ENCODE measurements around the gene OSBPL1A. TPM values are rescaled to one million over a fixed set of nuclear protein-coding genes. Genes with fewer than 3 reads are reported as not detected.

The OSBPL1A gene
- total RNA-seq, 1 experiment from 2014 or later, result 21.5 TPM

DNA sequence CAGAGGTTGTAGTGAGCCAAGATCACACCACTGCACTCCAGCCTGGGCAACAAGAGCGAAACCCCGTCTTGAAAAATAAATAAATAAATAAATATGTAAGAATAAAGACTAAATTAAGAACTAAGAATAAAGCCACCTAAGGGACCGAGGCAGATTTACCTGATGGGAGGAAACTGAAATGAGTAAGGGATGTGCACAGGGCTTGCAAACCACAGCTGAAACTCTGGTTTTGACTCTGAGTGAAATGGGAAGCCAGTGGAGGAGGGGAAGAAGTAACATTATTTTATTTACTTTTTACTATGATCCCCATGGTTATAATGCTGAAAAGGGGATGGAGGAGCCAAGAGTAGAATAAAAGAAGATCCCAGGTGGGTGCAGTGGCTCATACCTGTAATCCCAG lies 151.5 kb downstream of the OSBPL1A start:
- DNase-seq (ENCODE audit: unreplicated experiment), result no peak
- Mint-ChIP-seq H3K27ac (ENCODE audit: low read depth, unreplicated experiment) (peak overlapping the region; percentile 72), H3K27me3 (ENCODE audit: insufficient read depth, unreplicated experiment) (no peaks in the 10 kb centered on the region), H3K9me3 (ENCODE audit: unreplicated experiment) (no peaks in the 10 kb centered on the region), H3K4me1 (ENCODE audit: insufficient read depth, unreplicated experiment) (no peaks in the 10 kb centered on the region), H3K36me3 (ENCODE audit: insufficient read depth, unreplicated experiment) (peaks cover 11% of the 10 kb centered on the region), H3K4me3 (ENCODE audit: unreplicated experiment) (no peak overlapping the region)
- ChIA-PET CTCF (no interaction called here), POLR2A (no interaction called here)
- no TSS peak for BruUV-seq (replicated peaks)
- TF ChIP-seq, protein P1, sequence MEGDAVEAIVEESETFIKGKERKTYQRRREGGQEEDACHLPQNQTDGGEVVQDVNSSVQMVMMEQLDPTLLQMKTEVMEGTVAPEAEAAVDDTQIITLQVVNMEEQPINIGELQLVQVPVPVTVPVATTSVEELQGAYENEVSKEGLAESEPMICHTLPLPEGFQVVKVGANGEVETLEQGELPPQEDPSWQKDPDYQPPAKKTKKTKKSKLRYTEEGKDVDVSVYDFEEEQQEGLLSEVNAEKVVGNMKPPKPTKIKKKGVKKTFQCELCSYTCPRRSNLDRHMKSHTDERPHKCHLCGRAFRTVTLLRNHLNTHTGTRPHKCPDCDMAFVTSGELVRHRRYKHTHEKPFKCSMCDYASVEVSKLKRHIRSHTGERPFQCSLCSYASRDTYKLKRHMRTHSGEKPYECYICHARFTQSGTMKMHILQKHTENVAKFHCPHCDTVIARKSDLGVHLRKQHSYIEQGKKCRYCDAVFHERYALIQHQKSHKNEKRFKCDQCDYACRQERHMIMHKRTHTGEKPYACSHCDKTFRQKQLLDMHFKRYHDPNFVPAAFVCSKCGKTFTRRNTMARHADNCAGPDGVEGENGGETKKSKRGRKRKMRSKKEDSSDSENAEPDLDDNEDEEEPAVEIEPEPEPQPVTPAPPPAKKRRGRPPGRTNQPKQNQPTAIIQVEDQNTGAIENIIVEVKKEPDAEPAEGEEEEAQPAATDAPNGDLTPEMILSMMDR (IDR thresholded peaks at IDR 0.05; ENCODE audit: unreplicated experiment), result no peak
- intact Hi-C loops (cut with micrococcal nuclease), result no loop called here

DNA sequence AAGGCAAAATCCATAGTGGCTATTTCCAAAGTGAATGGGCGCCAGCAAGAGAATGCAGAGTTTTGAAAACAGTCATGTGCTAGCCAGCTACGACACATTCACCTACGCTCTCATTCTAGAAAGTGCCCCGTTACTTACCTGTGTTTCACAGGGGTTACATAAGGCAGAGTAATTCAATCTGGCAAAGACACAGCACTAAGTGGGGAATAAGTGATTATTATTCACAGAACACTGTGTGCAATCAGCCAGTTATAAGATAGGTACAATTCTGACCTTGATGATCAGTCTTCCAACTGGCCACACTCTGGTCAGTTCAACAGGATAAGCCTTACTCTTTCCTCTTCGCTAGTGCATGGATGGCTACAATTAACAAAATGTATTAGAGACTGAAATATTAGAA lies 152.9 kb downstream of the OSBPL1A start:
- Mint-ChIP-seq H3K4me1 (ENCODE audit: insufficient read depth, unreplicated experiment) (no peaks in the 10 kb centered on the region), H3K27ac (ENCODE audit: low read depth, unreplicated experiment) (no peak overlapping the region), H3K9me3 (ENCODE audit: unreplicated experiment) (no peaks in the 10 kb centered on the region), H3K27me3 (ENCODE audit: insufficient read depth, unreplicated experiment) (no peaks in the 10 kb centered on the region), H3K4me3 (ENCODE audit: unreplicated experiment) (no peak overlapping the region), H3K36me3 (ENCODE audit: insufficient read depth, unreplicated experiment) (peaks cover 17% of the 10 kb centered on the region)
- ChIA-PET POLR2A (interaction anchor here (1.0 kb wide), 1 partner anchor 17 kb away, joined by 3 read pairs; no protein-coding TSS in a partner anchor), CTCF (no interaction called here)
- TF ChIP-seq, protein P1 (IDR thresholded peaks at IDR 0.05; ENCODE audit: unreplicated experiment), result no peak
- intact Hi-C loops (cut with micrococcal nuclease), result no loop called here
- no peak for DNase-seq (ENCODE audit: unreplicated experiment)
- no TSS peak for BruUV-seq (replicated peaks)

DNA sequence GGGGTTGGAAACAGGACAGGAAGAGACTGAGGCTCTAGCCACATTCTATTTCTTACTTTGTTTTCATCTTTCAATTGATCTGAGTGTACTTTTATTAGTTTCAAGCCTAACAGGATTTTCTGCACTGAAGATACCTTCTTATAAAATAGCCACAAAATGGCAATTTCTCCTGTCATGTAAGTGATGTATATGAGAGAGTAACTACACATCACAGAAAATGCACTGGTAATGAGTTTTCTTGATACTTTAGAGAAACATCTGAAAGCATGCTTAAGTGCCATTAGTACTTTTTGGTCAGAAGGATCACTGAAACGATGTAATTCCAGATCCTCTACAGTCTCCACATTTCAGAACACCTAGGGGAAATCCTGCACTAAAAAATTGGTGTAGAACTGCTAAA lies 153.9 kb downstream of the OSBPL1A start:
- CTCF ChIA-PET, result interaction anchor here (0.5 to 0.6 kb wide), 2 partner anchors 10 to 244 kb away, joined by 3 read pairs; no protein-coding TSS in a partner anchor
- no TSS peak for BruUV-seq (replicated peaks)

DNA sequence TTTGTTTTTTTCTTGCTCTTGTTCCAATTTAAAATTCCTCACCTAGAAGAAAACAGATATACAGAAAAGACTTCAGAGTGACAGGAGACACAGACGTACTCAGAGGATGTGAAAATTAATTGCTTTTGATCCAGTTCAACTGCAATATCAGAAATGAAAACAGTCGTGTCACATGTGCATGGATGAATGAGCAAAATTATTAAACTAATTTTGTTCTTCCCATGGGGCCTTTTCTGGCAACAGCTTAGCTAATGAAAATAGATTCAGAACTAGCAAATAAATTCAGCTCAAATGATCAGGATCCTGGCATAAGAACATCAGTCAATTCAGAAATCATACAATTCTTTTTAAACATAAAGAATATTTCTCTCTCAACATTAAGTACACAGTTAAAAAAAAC lies 158.3 kb downstream of the OSBPL1A start:
- no peak overlapping the region for H3K27ac Mint-ChIP-seq (ENCODE audit: low read depth, unreplicated experiment)
- DNase-seq (ENCODE audit: unreplicated experiment), result no peak
- no peaks in the 10 kb centered on the region for H3K27me3 Mint-ChIP-seq (ENCODE audit: insufficient read depth, unreplicated experiment)
- H3K4me3 Mint-ChIP-seq (ENCODE audit: unreplicated experiment), result no peak overlapping the region
- H3K36me3 Mint-ChIP-seq (ENCODE audit: insufficient read depth, unreplicated experiment), result peaks cover 18% of the 10 kb centered on the region
- TF ChIP-seq, protein P1 (IDR thresholded peaks at IDR 0.05; ENCODE audit: unreplicated experiment), result no peak
- no TSS peak for BruUV-seq (replicated peaks)
- no peaks in the 10 kb centered on the region for H3K9me3 Mint-ChIP-seq (ENCODE audit: unreplicated experiment)
- H3K4me1 Mint-ChIP-seq (ENCODE audit: insufficient read depth, unreplicated experiment), result no peaks in the 10 kb centered on the region
- intact Hi-C loops (cut with micrococcal nuclease), result no loop called here
- CTCF ChIA-PET, result interaction anchor here (0.6 kb wide), 1 partner anchor 31 kb away, joined by 4 read pairs; no protein-coding TSS in a partner anchor
- POLR2A ChIA-PET, result interaction anchor here (0.7 kb wide), 1 partner anchor 55 kb away, joined by 4 read pairs; no protein-coding TSS in a partner anchor

More for the DNA sequence above, 153.9 kb downstream of the OSBPL1A start:
- Mint-ChIP-seq H3K36me3 (ENCODE audit: insufficient read depth, unreplicated experiment) (peaks cover 17% of the 10 kb centered on the region), H3K4me3 (ENCODE audit: unreplicated experiment) (no peak overlapping the region), H3K27ac (ENCODE audit: low read depth, unreplicated experiment) (peak overlapping the region; percentile 54), H3K27me3 (ENCODE audit: insufficient read depth, unreplicated experiment) (no peaks in the 10 kb centered on the region), H3K9me3 (ENCODE audit: unreplicated experiment) (no peaks in the 10 kb centered on the region), H3K4me1 (ENCODE audit: insufficient read depth, unreplicated experiment) (no peaks in the 10 kb centered on the region)
- TF ChIP-seq, protein P1 (IDR thresholded peaks at IDR 0.05; ENCODE audit: unreplicated experiment), result no peak
- DNase-seq (ENCODE audit: unreplicated experiment), result no peak
- intact Hi-C loops (cut with micrococcal nuclease), result no loop called here
- POLR2A ChIA-PET, result interaction anchor here (1.2 kb wide), 1 partner anchor 9 kb away, joined by 3 read pairs; no protein-coding TSS in a partner anchor

Measured in MCF 10A (cell line).